Fibroblast of lung (primary cell): ENCODE data around the gene TRAPPC2. TPM values are rescaled to one million over a fixed set of nuclear protein-coding genes. Genes with fewer than 3 reads are reported as not detected.
A peak's percentile ranks its signal among the peaks of the same experiment; 100 is the strongest.

Experiments
- DNase-seq, 2 donors: peaks; one replicate each; pipeline versions ENCODE4 v3.0.0 to v3.0.0-alpha.2; 2010; ENCODE audit warnings: low read depth in 2 of 2
- H2AFZ ChIP-seq: 2 replicates; pipeline ENCODE4 v1.5.1; 2012; ENCODE audit warnings: low read length, control low read depth, inconsistent platforms
- H3K27ac ChIP-seq: 2 replicates; pipeline ENCODE4 v1.5.1; 2011; ENCODE audit warnings: low read length, control low read depth; ENCODE audit not compliant: insufficient read depth
- H3K27me3 ChIP-seq: 2 replicates; pipeline ENCODE4 v1.5.1; 2011; ENCODE audit warnings: mild to moderate bottlenecking, low read length; ENCODE audit not compliant: control insufficient read depth, insufficient read depth
- H3K36me3 ChIP-seq: 2 replicates; pipeline ENCODE4 v1.5.1; 2011; ENCODE audit warnings: low read length; ENCODE audit not compliant: control insufficient read depth, insufficient read depth
- H3K4me1 ChIP-seq: 2 replicates; pipeline ENCODE4 v1.5.1; 2011; ENCODE audit warnings: low read length; ENCODE audit not compliant: control insufficient read depth, insufficient read depth; ENCODE audit errors: extremely low read depth
- H3K4me2 ChIP-seq: 2 replicates; pipeline ENCODE4 v1.5.1; 2011; ENCODE audit warnings: low read length, control low read depth; ENCODE audit not compliant: insufficient read depth; ENCODE audit errors: extremely low read depth
- H3K4me3 ChIP-seq, 4 experiments: fragments of 200-600 bp in 1 of 4; sonication (generic) in 1 of 4; replicated peaks in 1 of 4; 2 replicates each; pipeline ENCODE4 v1.5.1; 2011 to 2016; ENCODE audit warnings: low read length in 4 of 4, low read depth in 3 of 4, mild to moderate bottlenecking in 3 of 4, control low read depth in 2 of 4, inconsistent platforms in 1 of 4, mixed read lengths in 1 of 4; ENCODE audit not compliant: insufficient read depth in 1 of 4; ENCODE audit errors: control extremely low read depth in 1 of 4
- H3K79me2 ChIP-seq: 2 replicates; pipeline ENCODE4 v1.5.1; 2012; ENCODE audit warnings: mild to moderate bottlenecking, low read length, inconsistent platforms; ENCODE audit not compliant: control insufficient read depth, insufficient read depth
- H3K9ac ChIP-seq: 2 replicates; pipeline ENCODE4 v1.5.1; 2011; ENCODE audit warnings: mild to moderate bottlenecking, low read length, control low read depth; ENCODE audit not compliant: insufficient read depth
- H3K9me3 ChIP-seq: 2 replicates; pipeline ENCODE4 v1.5.1; 2012; ENCODE audit warnings: low read depth, low read length; ENCODE audit not compliant: control insufficient read depth, insufficient read depth
- H4K20me1 ChIP-seq: 2 replicates; pipeline ENCODE4 v1.5.1; 2011; ENCODE audit warnings: low read length; ENCODE audit not compliant: control insufficient read depth, insufficient read depth; ENCODE audit errors: extremely low read depth
- CTCF ChIP-seq, 2 donors: IDR thresholded peaks in 1 of 2; conservative IDR thresholded peaks in 1 of 2; 1 replicate in 1 of 2; 2 replicates in 1 of 2; pipeline ENCODE4 v1.5.1; 2011 to 2012; ENCODE audit warnings: low read length in 2 of 2, control low read depth in 1 of 2, inconsistent platforms in 1 of 2, low read depth in 1 of 2, mild to moderate bottlenecking in 1 of 2
- EZH2 ChIP-seq: IDR thresholded peaks from 2 replicates; pipeline ENCODE4 v1.5.1; 2012; ENCODE audit warnings: low read length, control low read depth, mild to moderate bottlenecking; ENCODE audit errors: missing control alignments
- polyA plus RNA-seq, 2 donors: library from polyadenylated mRNA; depleted of rRNA in 1 of 2; stranded (reverse) in 1 of 2; unstranded in 1 of 2; fragments of >200 nt; gene quantifications; 2 replicates each; pipeline ENCODE4 v1.2.1, GENCODE V29; 2011 to 2012; ENCODE audit warnings: missing spikeins in 1 of 2
- total RNA-seq: library from RNA; depleted of rRNA; stranded (reverse); fragments of >200 nt; gene quantifications from 2 replicates; pipeline ENCODE4 v1.2.1, GENCODE V29; 2014

TRAPPC2 gene
- total and polyA plus RNA-seq, 2 donors (not counting 1 experiment from before 2014, with no cell fraction given) = 16.0 to 22.0 TPM

- TF ChIP-seq EZH2 = no peak
- TF ChIP-seq CTCF (conservative IDR thresholded peaks at IDR 0.05 in 1 of 2, IDR thresholded peaks at IDR 0.05 in 1 of 2; ENCODE audit: low read depth in 1 of 2, low read length in 2 of 2) = no peak
- no peak overlapping the region for H2AFZ ChIP-seq
- H3K9ac ChIP-seq = no peak overlapping the region
Measured at GRCh38 chrX:13669246-13669737, 65.1 kb downstream of the TRAPPC2 start.

GRCh38 chrX:13667919-13668318 is 66.5 kb downstream of the TRAPPC2 start:
- Histone ChIP-seq H3K27me3 (no peaks in the 10 kb centered on the region), H3K36me3 (no peaks in the 10 kb centered on the region), H3K79me2 (no peaks in the 10 kb centered on the region), H2AFZ (no peak overlapping the region), H4K20me1 (no peaks in the 10 kb centered on the region), H3K9me3 (no peaks in the 10 kb centered on the region), H3K4me3 (no peak overlapping the region), H3K27ac (no peak overlapping the region), H3K4me2 (no peak overlapping the region), H3K9ac (no peak overlapping the region), H3K4me1 (no peaks in the 10 kb centered on the region)
- no peak for TF ChIP-seq EZH2
- DNase-seq = no peak

More at GRCh38 chrX:13669246-13669737, 65.1 kb downstream of the TRAPPC2 start:
- Histone ChIP-seq H3K9me3 (no peaks in the 10 kb centered on the region), H3K4me3 (no peak overlapping the region), H3K27ac (no peak overlapping the region), H3K27me3 (no peaks in the 10 kb centered on the region), H3K36me3 (no peaks in the 10 kb centered on the region), H4K20me1 (no peaks in the 10 kb centered on the region), H3K79me2 (no peaks in the 10 kb centered on the region), H3K4me1 (no peaks in the 10 kb centered on the region), H3K4me2 (no peak overlapping the region)
- DNase-seq = peak; percentile 96 to 98

- Histone ChIP-seq H3K9me3 (no peaks in the 10 kb centered on the region), H4K20me1 (no peaks in the 10 kb centered on the region), H3K4me3 (no peak overlapping the region), H3K27me3 (no peaks in the 10 kb centered on the region), H3K4me2 (no peak overlapping the region), H3K27ac (no peak overlapping the region), H3K9ac (no peak overlapping the region), H2AFZ (no peak overlapping the region), H3K36me3 (no peaks in the 10 kb centered on the region), H3K79me2 (no peaks in the 10 kb centered on the region), H3K4me1 (no peaks in the 10 kb centered on the region)
- DNase-seq = no peak
- no peak for TF ChIP-seq EZH2
- TF ChIP-seq CTCF (conservative IDR thresholded peaks at IDR 0.05 in 1 of 2, IDR thresholded peaks at IDR 0.05 in 1 of 2; ENCODE audit: low read depth in 1 of 2, low read length in 2 of 2) = no peak
Measured at GRCh38 chrX:13666836-13667235, 67.6 kb downstream of the TRAPPC2 start.
